CMK (cell line): ENCODE measurements around the gene PLEKHM3.

Experiments
- DNase-seq: peaks from one replicate; pipeline ENCODE4 v3.0.0-alpha.2; 2010; ENCODE audit warnings: low read depth

The PLEKHM3 gene

GRCh38 chr2:207892716-207893402 lies 132.5 kb downstream of the PLEKHM3 start:
- no peak for DNase-seq

DNA sequence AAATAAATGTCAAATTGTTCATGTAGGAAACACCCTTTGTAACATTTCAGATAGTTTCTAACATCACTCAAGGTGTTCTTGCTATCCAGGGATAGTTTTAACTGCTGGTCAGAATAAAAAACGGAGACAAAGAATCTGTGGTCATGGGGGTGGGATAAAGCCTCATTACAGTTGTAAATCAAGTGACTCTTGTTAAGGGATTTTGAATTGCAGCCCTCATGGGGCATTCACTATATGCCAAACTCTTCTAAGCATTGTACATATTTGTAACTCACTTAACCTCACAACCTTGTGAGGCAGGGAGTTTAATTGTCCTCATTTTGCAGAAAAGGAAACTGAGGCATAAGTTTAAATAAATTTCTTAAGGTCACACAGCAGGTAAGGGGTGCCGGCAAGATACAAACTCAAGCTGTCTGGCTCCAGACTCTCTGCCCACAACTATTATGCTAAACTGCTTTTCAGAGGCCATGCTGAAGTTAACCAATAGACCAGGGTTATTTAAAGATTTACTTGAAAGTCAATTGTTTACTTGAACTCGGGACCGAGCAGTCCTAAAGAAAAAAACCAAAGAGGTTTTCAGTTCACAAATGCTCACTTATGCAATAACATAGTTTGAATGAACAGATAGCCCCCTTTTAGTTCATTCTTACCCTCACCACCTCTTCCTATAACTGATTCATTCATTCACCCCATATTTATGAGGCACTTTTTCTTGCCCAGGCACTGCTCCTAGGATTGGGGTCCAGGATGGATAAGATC lies 134.1 kb downstream of the PLEKHM3 start:
- DNase-seq = no peak

DNA sequence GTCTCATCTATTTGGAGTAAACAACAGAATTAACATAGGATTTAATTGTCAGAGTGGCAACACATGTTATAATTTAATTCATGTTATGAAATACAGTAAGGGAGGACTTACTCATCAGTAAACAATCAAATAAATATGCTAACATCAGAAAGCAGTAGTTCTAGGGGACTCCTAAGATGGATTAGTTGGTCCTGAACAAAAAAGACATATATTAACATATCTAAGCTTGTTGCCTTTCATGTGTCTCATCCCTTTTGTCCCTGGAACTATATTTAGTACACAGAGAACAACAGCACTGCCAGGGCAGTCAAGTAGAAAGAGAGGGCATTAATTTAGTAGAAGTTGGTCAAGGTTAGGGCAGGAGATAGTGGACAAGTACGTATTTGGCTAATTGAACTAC lies 137.8 kb downstream of the PLEKHM3 start:
- DNase-seq = no peak

GRCh38 chr2:207885010-207885409 lies 140.3 kb downstream of the PLEKHM3 start:
- no peak for DNase-seq

DNA sequence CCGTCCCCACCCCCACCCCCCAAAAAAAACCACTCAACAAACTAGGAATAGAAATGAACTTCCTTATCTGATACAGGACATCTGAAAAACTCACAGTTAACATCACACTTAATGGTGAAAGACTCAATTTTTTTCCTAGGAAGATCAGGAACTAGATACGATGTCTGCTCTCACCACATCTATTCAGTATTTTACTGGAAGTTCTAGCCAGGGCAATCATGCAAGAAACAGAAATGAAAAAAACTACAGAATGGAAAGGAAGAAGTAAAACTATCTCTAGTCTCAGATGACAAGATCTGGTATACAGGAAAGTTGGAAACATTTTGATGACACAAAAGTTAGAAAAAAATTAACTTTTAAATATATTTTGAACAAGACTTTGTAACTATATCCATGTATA lies 141.2 kb downstream of the PLEKHM3 start:
- DNase-seq = no peak

GRCh38 chr2:207883002-207883780 lies 142.1 kb downstream of the PLEKHM3 start:
- DNase-seq = no peak

- no peak for DNase-seq
Measured at GRCh38 chr2:207881902-207882301, 143.4 kb downstream of the PLEKHM3 start.

DNA sequence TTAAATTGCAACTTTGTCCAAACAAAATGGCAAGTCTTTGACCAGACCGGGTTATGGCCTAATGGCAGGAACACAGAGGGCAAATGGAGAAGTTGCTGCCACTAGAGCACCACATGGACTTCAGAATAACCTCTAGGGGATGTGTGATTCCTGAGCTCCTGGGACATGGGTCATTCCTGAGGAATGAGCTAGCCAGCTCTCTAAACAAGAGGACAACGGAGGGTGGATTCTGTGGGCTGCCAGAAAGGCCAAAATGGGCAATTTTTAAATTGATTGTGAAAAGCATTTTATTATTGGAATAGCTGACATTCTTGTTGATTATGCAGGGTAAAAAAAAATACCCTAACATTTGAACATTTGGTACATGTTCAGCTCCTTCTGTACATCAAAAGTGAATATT lies 145.8 kb downstream of the PLEKHM3 start:
- no peak for DNase-seq

- DNase-seq = no peak
Measured at GRCh38 chr2:207876842-207877535, 148.3 kb downstream of the PLEKHM3 start.

- DNase-seq = no peak
Measured at GRCh38 chr2:207875473-207876212, 149.7 kb downstream of the PLEKHM3 start.

DNA sequence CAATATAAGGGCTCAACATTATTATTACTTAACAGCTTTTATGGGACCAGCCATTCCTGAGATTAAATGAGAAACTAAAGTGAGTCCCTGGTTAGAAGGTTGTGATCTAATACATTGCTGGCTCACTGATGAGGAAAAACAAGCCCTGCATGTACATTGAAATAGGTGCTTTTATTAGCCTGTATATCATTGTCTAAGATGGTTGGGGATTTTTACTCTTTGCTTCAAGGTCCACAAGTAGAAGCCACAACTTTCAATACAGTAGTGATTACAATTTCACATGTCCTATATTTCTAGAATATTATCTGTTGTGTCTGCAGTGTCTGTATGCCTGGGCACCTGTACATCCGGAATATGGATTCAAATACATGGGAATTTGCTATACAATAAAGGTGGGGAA lies 151.5 kb downstream of the PLEKHM3 start:
- DNase-seq = no peak

DNA sequence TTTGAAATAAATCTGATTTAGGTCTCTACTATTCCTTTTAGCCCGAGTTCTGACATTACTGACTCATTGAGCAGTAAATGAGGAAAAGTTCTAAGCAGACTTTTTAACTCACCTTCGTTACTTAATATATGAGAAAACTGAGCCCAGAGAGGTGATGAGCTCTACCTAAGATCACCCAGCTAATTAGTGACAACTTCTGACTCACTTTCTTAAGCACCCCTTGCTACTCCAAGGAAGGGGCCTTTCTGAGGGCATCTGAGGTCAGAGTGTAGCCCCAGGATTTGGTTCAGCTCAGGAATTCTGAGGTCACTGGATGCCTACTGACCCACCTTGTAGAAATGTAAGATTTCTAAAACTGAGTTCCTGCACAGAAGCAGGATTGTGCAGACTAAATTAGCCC lies 153.4 kb downstream of the PLEKHM3 start:
- no peak for DNase-seq

DNA sequence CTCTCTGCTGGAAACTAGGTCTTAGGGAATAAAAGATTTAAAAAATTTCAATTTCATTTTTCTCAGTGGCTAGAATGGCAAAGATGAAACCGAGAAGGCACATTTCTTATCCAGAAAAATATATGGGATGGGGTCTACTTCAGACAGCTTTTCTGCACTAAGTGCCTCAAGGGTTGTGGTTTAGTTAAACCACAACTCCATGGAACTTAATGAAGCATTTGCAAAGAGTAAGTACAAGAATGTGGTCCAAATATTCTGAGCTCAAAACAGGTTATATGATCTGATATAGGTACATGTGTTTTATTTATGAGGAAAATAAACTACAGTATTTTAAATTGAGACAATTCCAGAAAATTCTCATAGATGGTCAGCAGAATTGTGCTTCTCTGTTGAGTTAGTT lies 153.8 kb downstream of the PLEKHM3 start:
- no peak for DNase-seq

GRCh38 chr2:207870814-207871213 lies 154.5 kb downstream of the PLEKHM3 start:
- no peak for DNase-seq

DNA sequence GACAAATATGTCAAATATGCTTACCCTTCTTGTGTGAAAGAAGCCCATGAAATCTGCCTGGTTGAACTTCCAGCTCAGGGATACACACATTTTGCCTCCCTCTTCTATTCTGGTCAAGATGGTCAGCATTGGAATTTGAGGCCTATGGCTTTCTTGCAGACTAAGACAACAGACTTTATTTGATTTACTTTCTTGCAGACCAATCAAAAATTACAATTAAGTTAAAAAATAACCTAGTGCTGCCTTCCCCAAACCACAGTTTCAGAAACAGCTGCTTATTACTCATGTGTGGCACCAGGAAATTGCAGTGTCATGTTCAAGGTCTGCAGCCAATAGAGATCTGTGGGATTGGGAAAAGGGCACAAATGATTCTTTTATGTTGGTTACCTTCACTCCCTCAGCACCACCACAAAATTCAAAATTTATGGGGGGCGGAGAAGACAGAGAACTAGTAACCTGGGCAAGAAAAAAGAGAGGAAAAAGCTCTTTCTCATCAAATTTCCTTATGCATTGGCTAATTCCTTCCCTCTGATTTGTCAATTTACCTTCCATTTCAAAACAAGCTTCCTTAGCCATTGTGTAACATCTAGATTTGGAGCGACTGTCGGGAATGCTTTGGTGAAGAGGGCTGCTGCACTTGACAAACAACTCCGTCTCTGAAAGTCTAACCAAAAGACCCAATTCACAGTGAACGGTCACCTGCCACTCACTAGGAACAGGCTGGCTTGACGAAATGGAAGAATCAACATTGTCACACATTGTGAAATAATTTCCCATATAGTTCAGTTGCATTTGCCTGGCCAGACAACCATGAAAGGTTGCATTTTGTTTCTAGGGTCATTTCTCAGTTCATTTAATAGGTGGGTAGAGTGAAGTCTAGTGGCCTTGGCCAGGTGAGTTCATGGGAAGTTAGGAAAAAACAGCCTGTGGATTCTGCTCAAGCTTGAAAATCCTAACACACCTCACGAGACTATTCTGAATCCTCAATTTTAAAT lies 155.2 kb downstream of the PLEKHM3 start:
- no peak for DNase-seq

DNA sequence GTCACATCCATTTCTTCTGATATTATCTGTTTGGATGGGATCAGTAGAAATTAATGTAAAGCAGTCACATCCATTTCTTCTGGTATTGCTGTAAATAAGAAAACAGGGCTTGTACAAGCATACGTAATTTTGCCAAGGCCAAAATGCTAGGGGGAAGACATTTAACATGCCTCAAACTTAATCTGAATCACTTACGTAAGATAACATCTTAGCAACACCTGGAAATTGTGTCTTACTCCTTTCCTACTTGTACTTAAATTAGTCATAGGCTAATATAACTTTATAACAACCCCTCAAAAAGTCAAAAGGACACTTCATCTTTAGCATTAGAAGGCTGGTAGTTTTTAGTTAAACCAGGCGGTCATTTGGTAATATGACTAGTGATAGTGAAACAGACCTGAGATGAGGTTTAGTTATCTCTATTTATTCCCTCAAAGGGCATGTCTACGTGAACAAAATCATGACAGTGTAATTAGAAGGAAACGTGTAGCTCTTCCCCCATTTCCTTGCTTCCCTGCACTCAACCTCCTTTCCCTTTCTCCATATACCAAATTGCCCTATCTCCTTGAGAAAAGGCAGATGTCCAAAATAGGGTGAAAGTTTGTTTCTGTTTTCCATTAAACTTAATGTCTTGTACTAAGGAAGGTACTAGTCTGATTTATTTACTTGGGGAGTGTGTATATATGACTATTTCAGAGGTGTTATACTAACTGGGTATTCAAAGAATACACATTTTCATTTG lies 156.3 kb downstream of the PLEKHM3 start:
- DNase-seq = no peak

DNA sequence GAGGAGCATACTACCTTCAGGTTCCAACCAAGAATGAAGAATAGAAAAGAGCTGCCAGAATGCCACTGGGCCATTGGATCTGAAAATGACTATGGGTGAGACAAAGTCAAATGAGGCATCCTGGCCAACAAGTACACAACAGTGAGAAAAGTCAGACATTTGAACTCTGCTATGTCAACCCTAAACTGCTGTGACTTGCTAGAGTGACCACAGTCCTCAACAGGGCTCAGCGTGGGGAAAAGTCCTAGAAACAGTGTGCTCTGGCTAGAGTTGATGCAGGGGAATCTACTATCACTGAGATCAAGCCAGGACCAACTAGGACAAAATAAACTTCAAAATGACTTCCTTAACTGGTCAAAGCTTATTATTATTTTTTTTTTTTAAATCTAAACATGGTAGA lies 157.4 kb downstream of the PLEKHM3 start:
- DNase-seq = no peak

DNA sequence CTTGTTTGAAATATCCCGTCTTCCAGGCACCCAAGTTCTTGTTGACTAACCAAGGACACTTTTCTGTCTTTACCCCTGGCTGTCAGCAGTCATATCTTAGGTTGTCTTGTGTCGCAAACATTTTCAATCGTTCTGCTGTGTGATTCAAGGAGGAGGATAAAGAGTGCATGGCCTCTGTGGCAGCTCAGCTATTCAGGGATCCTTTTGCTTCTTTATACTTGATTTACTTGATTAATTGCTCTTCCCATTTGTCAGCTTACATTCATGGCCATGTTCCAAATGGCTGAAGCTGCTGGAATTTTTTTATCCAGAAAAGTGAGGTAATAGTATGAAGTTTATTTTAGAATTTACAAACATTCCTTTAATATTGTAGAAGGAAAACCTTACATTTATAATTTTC lies 158.3 kb downstream of the PLEKHM3 start:
- no peak for DNase-seq

- DNase-seq = no peak
Measured at GRCh38 chr2:207865210-207865609, 160.1 kb downstream of the PLEKHM3 start.

DNA sequence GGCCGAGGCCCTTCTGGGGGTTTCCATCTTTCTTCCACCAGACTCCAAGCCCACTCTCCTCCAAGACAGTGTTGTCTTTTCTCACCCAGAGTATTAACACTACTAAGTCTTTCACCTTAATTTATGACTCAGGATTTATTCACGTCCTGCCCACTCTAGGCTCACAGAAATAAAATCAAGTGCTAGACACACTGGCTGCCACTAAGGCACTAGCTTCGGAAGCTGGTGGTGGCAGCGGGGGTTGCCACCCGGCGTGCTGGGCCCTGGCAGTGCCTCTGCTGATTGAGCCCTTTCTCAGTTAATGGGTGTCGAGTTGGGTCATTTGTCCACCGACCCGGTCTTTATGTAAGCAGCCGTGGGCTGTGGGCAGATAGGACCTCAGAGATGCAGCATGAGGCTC lies 162.0 kb downstream of the PLEKHM3 start:
- no peak for DNase-seq
